ES-I3 (cell line): Measurements from ENCODE around the gene PRKAB1.

Source experiments
- H3K36me3 ChIP-seq: 2 replicates; pipeline ENCODE4 v1.6.1; 2013; ENCODE audit warnings: mild to moderate bottlenecking, low read length, control low read depth, moderate library complexity; ENCODE audit not compliant: insufficient read depth
- H3K4me1 ChIP-seq: 2 replicates; pipeline ENCODE4 v1.6.1; 2013; ENCODE audit warnings: mild to moderate bottlenecking, control low read depth, low read length; ENCODE audit not compliant: insufficient read depth
- H3K9ac ChIP-seq: 2 replicates; pipeline ENCODE4 v1.6.1; 2013; ENCODE audit warnings: low read depth, mild to moderate bottlenecking, low read length, moderate library complexity
- H3K9me3 ChIP-seq: 2 replicates; pipeline ENCODE4 v1.6.1; 2013; ENCODE audit warnings: mild to moderate bottlenecking, low read length, moderate library complexity; ENCODE audit not compliant: control insufficient read depth, insufficient read depth

PRKAB1 gene

DNA sequence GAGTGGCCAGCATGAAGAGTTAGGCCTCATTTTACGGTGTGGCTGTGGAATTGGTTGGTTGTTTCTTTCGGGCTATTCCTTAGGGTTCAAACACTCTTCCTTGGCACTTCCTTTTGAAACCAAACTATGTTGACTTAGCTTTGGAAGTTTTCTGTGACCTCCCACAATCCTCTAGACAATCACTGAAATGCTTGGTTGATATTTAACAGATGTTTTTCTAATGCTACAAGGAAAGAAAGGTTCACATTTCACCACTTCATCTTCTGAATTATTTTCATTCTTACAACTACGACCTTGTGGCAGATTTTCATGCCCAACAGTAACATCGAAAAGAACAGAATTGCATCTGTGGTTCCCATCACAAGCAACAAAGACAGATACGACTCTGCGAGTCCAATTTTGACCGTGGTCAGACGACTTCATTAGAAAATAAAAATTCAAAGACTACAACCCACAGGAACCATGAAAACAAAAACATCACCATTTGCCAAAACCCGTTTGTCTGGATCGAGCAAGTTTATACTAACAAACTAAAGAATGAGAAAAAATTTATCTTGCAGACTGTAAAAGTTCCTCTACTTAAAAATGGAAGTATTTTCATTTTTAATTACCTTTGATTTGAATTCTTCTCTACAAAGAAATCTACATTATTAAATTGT lies 16.9 kb downstream of the PRKAB1 start:
- Histone ChIP-seq H3K9ac (no peak overlapping the region), H3K9me3 (no peaks in the 10 kb centered on the region), H3K4me1 (peaks cover 9% of the 10 kb centered on the region; the same call in 1 of the 2 replicates), H3K36me3 (peaks cover 12% of the 10 kb centered on the region)

DNA sequence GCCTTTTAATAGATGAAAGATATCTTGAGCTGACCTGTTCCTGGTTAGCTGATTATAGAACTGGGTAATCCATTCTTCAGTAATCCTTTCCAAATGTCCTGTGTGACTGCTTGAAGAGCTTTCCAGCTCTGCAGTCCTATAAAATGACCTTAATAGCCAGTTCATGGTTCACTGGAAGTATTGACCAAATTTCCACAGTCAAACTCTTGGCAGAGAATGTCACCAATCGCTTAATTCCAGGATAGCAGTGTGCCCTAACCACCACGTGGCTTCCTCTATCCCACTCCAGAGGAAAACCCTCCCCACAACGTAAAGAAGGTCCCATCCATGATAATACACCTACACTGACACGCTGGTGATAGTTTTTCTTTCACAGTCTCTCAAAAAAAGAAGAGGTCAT lies 17.4 kb downstream of the PRKAB1 start:
- H3K9ac ChIP-seq, result no peak overlapping the region
- peaks cover 9% of the 10 kb centered on the region for H3K36me3 ChIP-seq
- H3K9me3 ChIP-seq, result no peaks in the 10 kb centered on the region
- H3K4me1 ChIP-seq, result peaks cover 9% of the 10 kb centered on the region; the same call in 1 of the 2 replicates

DNA sequence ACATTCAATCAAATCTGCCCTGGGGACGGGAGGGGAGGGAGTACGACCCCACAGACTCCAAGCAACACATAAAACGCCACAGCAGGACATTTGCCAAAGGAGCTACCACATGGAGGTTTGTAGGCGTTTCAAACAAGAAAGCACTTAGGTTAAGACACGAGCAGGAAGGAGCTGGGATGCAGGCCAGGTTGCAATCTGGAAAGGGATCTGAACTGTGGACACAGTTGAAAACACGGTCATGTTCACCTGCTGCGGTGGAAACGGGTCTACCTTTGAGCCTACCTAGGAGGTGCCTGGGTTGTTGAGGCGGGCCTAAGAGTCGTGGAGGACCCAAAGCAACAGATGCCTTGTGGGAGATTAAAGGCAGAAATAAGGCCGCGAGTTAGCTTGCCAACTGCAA lies 18.4 kb downstream of the PRKAB1 start:
- Histone ChIP-seq H3K9ac (no peak overlapping the region), H3K4me1 (peaks cover 2% of the 10 kb centered on the region; the same call in 1 of the 2 replicates), H3K9me3 (no peaks in the 10 kb centered on the region), H3K36me3 (peaks cover 3% of the 10 kb centered on the region)

DNA sequence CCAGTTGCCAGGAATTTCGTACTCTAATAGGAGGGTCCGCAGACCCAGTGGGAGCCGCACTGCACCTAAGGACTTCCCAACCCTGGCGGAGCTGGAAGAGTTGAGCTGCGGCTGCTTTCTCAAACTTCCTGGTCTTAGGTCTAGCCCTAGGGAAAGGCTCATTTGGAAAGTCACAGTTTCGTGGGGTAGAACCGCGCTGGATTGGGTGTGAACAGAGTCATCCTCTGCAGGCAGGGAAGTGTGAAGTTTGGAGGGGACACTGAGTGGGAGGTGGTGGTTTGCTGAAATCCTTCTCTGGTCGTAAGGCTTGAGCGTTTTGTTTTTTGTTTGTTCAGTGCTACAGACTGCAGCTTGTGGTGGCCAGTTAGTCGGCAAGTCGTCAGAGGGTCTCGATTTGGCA lies 18.8 kb downstream of the PRKAB1 start:
- Histone ChIP-seq H3K36me3 (peaks cover 3% of the 10 kb centered on the region), H3K9ac (no peak overlapping the region), H3K9me3 (no peaks in the 10 kb centered on the region), H3K4me1 (no peaks in the 10 kb centered on the region)

DNA sequence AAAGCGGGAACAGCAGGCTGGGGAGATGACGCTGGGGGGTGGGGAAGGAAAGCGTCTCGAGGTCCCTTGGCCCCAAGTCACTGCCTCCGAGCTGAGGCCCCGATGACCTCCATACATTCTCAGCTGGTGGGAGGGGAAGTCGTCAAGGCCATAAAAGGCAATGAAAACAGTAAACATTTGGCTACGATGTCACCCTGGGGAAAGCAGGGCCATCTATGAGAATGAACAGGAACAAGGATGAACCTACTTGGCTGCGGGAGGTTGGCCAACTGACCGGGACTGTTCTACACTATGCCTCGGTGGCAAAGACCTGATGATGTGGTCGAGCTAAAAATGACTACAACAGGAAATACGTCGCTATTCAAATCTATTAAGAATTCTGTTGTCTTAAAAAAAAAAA lies 19.5 kb downstream of the PRKAB1 start:
- H3K4me1 ChIP-seq, result no peaks in the 10 kb centered on the region
- H3K9me3 ChIP-seq, result no peaks in the 10 kb centered on the region
- no peak overlapping the region for H3K9ac ChIP-seq
- H3K36me3 ChIP-seq, result peaks cover 3% of the 10 kb centered on the region; the same call in 1 of the 2 replicates

DNA sequence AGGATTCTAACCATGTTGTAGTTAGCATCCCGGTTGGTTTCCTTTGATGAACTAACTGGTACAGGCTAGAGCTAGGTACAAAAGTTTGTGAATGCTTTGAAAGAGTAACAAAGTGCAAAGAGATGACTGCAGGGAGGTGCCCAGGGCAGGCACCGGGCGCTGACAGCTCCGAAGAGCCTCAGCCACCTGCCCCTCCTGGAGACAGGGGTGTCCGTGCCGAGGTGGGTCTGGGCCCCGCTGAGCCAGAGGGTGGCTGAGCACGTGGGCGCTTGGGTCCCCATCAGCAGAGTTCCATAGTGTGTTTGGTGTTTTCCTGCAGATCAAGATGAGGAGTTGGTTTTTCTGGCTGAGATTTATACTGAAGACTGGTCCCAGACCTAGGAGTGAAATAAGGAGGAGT lies 19.9 kb downstream of the PRKAB1 start:
- Histone ChIP-seq H3K4me1 (no peaks in the 10 kb centered on the region), H3K9ac (no peak overlapping the region), H3K36me3 (peaks cover 3% of the 10 kb centered on the region; the same call in 1 of the 2 replicates), H3K9me3 (no peaks in the 10 kb centered on the region)

DNA sequence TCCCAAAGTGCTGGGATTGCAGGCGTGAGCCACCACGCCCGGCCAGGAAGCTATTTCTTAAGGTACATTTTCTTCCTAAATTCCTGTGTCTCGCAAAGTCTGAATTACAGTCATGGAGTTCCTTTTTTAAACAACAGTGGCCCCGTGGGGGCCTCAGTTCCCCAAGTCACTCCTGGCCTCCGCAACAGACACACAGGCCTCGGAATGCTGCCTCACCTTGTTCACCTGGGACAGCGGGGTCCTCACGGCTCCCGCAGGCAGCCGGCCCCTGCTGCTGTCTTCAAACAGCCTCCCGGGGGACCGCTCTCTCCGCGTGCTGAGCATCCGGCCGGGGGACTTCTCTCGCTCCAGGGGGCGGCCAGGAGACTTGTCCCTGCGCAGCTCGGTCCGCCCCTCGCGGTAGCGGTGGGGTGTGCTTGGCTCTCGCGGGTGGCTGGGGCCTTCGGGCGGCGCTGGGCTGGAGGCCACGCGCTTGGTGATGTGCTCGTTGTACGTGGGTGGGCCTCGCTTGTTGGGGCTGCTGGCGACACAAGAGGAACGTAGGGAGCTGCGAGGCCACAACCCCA lies 22.1 kb downstream of the PRKAB1 start:
- Histone ChIP-seq H3K9ac (no peak overlapping the region), H3K9me3 (no peaks in the 10 kb centered on the region), H3K36me3 (no peaks in the 10 kb centered on the region), H3K4me1 (no peaks in the 10 kb centered on the region)

DNA sequence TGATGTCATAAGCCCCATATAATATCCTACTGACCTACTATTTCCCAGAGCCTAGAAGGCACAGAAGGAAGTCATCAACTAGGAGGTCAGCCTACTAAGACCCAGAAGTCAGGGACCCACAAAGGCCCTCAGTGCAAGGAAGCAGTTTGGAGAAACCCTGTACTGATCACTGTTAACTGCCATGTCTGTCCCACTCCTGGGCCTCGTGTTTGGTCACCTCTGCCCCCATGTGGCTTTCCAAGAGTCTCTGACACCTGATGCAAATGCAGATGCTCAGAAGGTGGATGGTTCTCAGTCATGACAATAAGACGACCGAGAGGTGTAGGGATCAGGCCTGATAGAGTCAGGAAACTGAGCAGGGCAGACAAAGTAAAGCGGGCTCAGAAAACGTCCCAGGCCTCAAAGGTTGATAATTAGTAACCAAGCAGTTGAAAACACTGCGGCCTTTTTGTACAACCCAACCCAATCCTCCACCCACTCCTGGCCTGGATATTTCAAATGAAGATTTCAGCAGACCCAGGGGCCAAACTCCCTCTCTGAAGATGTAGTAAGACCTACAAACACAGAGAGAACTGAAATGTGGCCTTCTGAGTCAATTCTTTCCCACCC lies 23.4 kb downstream of the PRKAB1 start:
- H3K9ac ChIP-seq, result no peak overlapping the region
- no peaks in the 10 kb centered on the region for H3K36me3 ChIP-seq

DNA sequence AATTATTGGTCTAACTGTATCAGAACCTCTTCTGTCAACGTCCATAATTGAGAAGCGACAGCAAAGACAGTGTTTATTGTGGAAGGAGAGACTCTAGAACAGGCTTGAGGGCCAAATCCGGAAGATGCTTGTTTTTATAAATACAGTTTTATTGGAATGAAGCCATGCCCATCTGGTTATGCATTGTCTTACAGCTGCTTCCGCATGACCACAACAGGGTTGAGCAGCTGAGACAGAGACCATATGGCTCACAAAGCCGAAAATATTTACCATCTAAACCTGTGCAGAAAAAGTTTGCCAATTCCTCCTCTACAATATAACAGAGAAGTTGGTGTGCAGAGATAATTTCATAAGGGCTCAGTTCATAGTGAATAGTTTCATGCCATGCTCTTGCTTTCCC lies 24.5 kb downstream of the PRKAB1 start:
- Histone ChIP-seq H3K4me1 (no peaks in the 10 kb centered on the region), H3K9me3 (no peaks in the 10 kb centered on the region), H3K36me3 (peaks cover 2% of the 10 kb centered on the region; the same call in 1 of the 2 replicates), H3K9ac (no peak overlapping the region)

More for the DNA sequence above, 23.4 kb downstream of the PRKAB1 start:
- no peaks in the 10 kb centered on the region for H3K4me1 ChIP-seq
- no peaks in the 10 kb centered on the region for H3K9me3 ChIP-seq

DNA sequence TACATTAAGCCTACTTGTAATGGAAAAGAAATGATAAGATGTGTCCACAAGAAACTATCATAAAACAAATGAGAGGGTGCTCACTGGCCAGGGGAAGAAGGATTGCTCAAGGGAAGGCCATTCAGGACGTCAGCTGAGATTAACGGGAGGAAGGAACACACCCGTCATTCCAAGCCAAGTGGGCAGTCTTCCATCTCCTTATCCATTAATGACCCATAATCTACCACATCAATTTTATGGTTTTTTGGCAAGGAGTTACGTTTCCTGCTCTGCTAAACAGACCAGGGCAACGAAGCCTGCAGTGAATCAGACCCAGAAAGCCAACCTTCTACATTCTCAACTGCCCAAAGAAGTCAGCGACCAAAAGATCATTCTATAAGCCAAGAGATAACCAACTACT lies 25.1 kb downstream of the PRKAB1 start:
- Histone ChIP-seq H3K9ac (no peak overlapping the region), H3K36me3 (peaks cover 3% of the 10 kb centered on the region; the same call in 1 of the 2 replicates), H3K9me3 (no peaks in the 10 kb centered on the region), H3K4me1 (no peaks in the 10 kb centered on the region)

DNA sequence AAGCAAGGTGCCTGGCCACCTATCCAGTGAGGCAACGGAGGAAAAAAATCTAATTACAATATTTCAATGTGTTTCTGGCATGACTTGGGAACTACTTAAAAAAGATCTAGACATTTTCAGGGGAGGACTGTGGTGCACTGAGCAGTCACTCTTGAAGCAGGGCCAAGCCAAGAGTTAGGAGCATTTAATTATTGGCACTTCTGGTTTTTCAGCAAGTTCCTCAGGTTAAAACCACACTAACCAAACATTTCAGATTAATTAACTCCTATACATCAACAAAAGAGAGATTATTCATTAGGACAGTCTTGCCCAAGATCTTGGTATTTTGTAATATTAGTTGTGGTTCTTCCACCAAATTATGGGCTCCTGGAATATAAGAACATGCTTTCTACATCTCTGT lies 25.6 kb downstream of the PRKAB1 start:
- no peak overlapping the region for H3K9ac ChIP-seq
- no peaks in the 10 kb centered on the region for H3K9me3 ChIP-seq
- H3K36me3 ChIP-seq, result peaks cover 3% of the 10 kb centered on the region; the same call in 1 of the 2 replicates
- no peaks in the 10 kb centered on the region for H3K4me1 ChIP-seq

DNA sequence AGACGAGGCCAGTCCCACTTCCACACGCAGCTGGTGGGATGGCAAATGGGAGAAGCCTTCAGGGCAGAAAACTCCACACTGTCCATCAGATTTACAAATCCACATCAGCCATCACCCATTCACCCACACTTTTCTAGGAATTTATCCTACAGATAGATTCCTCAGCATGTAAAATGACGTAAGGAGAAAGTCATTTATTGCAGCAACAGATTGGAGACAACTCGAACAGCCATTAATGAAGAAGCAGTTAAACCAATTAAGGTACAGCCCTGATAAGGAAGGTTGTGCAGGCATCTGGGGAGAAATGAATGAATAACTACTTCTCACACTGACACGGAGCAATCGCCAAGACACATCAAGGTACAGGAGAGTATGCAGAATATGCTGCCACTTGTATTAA lies 26.2 kb downstream of the PRKAB1 start:
- H3K9me3 ChIP-seq, result no peaks in the 10 kb centered on the region
- peaks cover 3% of the 10 kb centered on the region; the same call in 1 of the 2 replicates for H3K36me3 ChIP-seq
- no peaks in the 10 kb centered on the region for H3K4me1 ChIP-seq
- H3K9ac ChIP-seq, result no peak overlapping the region

DNA sequence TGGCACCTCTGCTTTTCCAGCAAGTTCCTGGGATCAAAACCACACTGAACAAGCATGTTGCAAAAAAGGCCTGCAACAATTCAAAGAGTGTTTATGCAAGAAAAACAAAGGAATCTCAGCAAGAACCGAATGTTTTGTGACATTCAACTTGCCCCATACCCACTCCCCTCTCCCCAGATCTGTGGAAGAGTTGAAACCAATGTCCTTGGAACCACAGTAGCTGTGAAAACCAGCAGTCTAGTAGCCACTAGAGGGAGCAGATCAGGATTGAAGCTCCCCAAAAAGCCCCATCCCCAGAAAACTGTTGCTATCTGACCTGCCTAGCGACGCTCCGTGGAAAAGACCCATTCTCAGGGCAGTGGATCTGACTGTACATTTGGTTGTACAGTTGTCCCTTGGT lies 27.1 kb downstream of the PRKAB1 start:
- Histone ChIP-seq H3K9ac (no peak overlapping the region), H3K36me3 (peaks cover 8% of the 10 kb centered on the region; the same call in 1 of the 2 replicates), H3K4me1 (no peaks in the 10 kb centered on the region), H3K9me3 (no peaks in the 10 kb centered on the region)

DNA sequence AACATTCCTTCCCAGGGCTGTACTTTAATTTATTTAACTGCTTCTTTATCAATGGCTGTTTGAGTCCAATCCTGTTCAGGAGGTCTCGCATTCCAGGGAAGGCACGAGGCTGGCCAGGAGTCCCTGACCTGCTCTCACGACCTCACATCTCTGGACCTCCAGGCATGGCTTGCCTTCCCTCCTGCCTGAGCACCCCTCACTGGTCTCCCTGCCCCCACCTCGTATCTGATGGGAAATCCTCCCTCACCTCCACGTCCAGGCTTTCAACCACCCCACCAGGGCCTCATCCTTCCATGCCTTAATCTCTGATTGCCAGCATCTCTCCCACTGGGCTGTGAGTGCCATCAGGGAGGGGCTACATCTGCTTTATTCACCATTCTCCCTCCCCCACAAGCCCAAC lies 29.0 kb downstream of the PRKAB1 start:
- Histone ChIP-seq H3K9me3 (no peaks in the 10 kb centered on the region), H3K4me1 (no peaks in the 10 kb centered on the region), H3K9ac (no peak overlapping the region), H3K36me3 (peaks cover 10% of the 10 kb centered on the region)

DNA sequence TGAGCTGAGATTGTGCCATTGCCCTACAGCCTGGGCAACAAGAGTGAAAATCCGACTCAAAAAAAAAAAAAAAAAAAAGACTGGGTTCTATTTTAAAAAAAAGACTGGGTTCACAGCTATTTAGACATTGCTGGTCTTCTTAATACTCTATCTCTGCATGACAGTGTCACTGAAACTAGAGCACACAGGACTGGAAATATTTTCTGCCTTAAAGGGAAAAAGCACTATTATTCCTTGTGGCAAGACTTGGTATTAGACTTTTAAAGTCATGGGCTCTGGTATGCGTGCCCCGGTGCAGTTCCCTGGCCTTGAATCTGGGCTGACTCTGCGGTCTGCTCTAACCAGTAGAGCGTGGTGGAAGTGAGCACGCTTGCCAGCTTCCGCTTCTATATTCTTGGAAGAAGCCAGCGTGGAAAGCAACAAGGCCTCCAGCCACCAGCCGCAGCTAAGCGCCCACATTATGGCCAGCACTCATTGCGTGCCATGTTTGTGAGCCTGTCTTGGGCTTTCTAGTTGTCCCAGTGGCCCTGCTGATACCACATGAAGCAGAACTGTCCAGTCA lies 31.3 kb downstream of the PRKAB1 start:
- Histone ChIP-seq H3K36me3 (peaks cover 12% of the 10 kb centered on the region), H3K9me3 (no peaks in the 10 kb centered on the region), H3K4me1 (no peaks in the 10 kb centered on the region), H3K9ac (no peak overlapping the region)
